OCI-LY7 (cell line): ENCODE measurements around the gene ALDOB.

Experiments
- EZH2phosphoT487 ChIP-seq: fragments of 200-600 bp; sonication (generic); IDR thresholded peaks from 2 replicates; pipeline ENCODE4 v1.6.1; 2018; ENCODE audit warnings: low read depth, borderline replicate concordance, mild to moderate bottlenecking, mixed run types, antibody characterized with exemption, low read length, moderate library complexity, mixed read lengths
- TF ChIP-seq, protein P1 (sequence below): fragments of 200-600 bp; sonication (generic); conservative IDR thresholded peaks from 2 replicates; pipeline ENCODE4 v1.5.1; 2014; ENCODE audit warnings: mild to moderate bottlenecking, antibody characterized with exemption, low read length, moderate library complexity, mixed read lengths

DNA sequence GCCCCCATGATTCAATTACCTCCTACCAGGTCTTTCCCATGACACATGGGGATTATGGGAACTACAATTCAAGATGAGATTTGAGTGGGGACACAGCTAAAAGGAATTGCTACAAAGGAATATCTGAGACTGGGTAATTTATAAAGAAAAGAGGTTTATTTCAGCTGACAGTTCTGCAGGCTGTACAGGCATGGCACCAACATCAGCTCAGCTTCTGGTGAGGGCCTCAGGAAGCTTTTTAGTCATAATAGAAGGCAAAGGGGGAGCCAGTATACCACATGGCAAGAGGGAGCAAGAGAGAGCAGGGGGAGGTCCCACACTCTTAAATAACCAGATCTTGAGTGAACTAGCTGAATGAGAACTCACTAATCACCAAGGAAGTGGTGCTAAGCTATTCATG, 11.2 kb upstream of the ALDOB start:
- TF ChIP-seq EZH2phosphoT487: no peak
- TF ChIP-seq, protein P1, sequence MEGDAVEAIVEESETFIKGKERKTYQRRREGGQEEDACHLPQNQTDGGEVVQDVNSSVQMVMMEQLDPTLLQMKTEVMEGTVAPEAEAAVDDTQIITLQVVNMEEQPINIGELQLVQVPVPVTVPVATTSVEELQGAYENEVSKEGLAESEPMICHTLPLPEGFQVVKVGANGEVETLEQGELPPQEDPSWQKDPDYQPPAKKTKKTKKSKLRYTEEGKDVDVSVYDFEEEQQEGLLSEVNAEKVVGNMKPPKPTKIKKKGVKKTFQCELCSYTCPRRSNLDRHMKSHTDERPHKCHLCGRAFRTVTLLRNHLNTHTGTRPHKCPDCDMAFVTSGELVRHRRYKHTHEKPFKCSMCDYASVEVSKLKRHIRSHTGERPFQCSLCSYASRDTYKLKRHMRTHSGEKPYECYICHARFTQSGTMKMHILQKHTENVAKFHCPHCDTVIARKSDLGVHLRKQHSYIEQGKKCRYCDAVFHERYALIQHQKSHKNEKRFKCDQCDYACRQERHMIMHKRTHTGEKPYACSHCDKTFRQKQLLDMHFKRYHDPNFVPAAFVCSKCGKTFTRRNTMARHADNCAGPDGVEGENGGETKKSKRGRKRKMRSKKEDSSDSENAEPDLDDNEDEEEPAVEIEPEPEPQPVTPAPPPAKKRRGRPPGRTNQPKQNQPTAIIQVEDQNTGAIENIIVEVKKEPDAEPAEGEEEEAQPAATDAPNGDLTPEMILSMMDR: no peak
